Ishikawa (cell line): ENCODE data around the gene ECM2.

Experiments used
- MAX ChIP-seq: IDR thresholded peaks from 2 replicates; pipeline ENCODE4 v1.6.1; 2012
- REST ChIP-seq: IDR thresholded peaks from 2 replicates; pipeline ENCODE4 v1.6.1; 2012; ENCODE audit warnings: low read depth, mild to moderate bottlenecking
- TAF1 ChIP-seq: IDR thresholded peaks from 2 replicates; pipeline ENCODE4 v1.6.1; 2012; ENCODE audit warnings: low read depth, mild to moderate bottlenecking

- TF ChIP-seq REST (no peak), TAF1 (no peak), MAX (no peak)
Observed at GRCh38 chr9:92543972-92544371, 8.2 kb upstream of the ECM2 start.
